Skeletal muscle tissue (tissue), 4 donors: ENCODE data around the gene IKBKE. TPM values are rescaled to one million over a fixed set of nuclear protein-coding genes. Genes with fewer than 3 reads are reported as not detected.

Experiments used
- H3K27ac ChIP-seq: one replicate; pipeline ENCODE4 v1.7.0; 2013; ENCODE audit warnings: mild to moderate bottlenecking, low read depth, low read length, inconsistent platforms
- H3K27me3 ChIP-seq, 3 donors: one replicate each; pipeline ENCODE4 v1.7.0; 2013; ENCODE audit warnings: low read length in 3 of 3; ENCODE audit not compliant: control insufficient read depth in 3 of 3, insufficient read depth in 3 of 3
- H3K36me3 ChIP-seq, 3 donors: one replicate each; pipeline ENCODE4 v1.7.0; 2013; ENCODE audit warnings: low read length in 3 of 3; ENCODE audit not compliant: control insufficient read depth in 3 of 3, insufficient read depth in 3 of 3
- H3K4me1 ChIP-seq, 3 donors: one replicate each; pipeline ENCODE4 v1.7.0; 2013; ENCODE audit warnings: low read length in 3 of 3, mild to moderate bottlenecking in 3 of 3; ENCODE audit not compliant: control insufficient read depth in 3 of 3, insufficient read depth in 3 of 3
- H3K4me3 ChIP-seq, 3 donors: one replicate each; pipeline ENCODE4 v1.7.0; 2013; ENCODE audit warnings: low read length in 3 of 3
- H3K9ac ChIP-seq, 3 donors: one replicate each; pipeline ENCODE4 v1.7.0; 2013; ENCODE audit warnings: low read length in 3 of 3, mild to moderate bottlenecking in 3 of 3, moderate library complexity in 2 of 3, low read depth in 1 of 3
- H3K9me3 ChIP-seq, 3 donors: one replicate each; pipeline ENCODE4 v1.7.0; 2013; ENCODE audit warnings: low read length in 3 of 3; ENCODE audit not compliant: control insufficient read depth in 3 of 3
- total RNA-seq: library from RNA; depleted of rRNA; stranded (reverse); fragments of >200 nt; gene quantifications from one replicate; pipeline ENCODE4 v1.2.3, GENCODE V29; 2014
- donor health status: Osteomylitis.

Gene IKBKE
- total RNA-seq, 1 donor from 2014 or later = 2.6 TPM

DNA sequence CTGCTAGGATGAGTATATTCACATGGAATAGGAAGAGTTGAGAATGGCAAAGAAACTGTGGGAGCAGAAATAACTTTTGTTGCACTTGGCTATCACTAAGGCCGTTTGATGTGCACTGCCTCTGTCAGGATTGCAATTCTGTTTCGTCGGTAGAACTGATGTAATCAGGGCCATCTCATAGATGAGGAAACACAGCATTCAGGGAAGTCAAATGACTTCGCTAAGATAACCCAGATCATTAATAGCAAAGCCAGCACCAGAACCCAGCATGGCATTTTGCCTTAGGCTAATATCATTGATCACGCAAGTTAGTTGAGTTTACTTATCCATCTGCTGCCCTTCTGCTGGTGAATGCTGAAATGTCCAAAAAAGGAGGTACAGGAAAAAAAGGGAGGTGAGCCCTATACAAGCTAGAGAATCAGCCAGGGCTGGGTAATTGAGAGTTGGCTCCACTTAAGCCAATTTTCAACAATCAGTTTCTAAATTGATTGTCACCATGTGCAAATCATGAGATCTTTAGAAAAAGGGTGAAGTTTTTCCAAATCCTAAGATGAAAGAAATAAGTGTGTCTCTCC, 44.6 kb downstream of the IKBKE start:
- H3K9ac ChIP-seq = no peak overlapping the region
- H3K4me1 ChIP-seq = peaks cover 5 to 14% (median 8%) of the 10 kb centered on the region in 3 donors
- no peaks in the 10 kb centered on the region for H3K36me3 ChIP-seq
- H3K4me3 ChIP-seq = no peak overlapping the region
- H3K27me3 ChIP-seq = peaks cover 3 to 21% (median 3%) of the 10 kb centered on the region in 3 donors
- no peaks in the 10 kb centered on the region for H3K9me3 ChIP-seq
- H3K27ac ChIP-seq = no peak overlapping the region

DNA sequence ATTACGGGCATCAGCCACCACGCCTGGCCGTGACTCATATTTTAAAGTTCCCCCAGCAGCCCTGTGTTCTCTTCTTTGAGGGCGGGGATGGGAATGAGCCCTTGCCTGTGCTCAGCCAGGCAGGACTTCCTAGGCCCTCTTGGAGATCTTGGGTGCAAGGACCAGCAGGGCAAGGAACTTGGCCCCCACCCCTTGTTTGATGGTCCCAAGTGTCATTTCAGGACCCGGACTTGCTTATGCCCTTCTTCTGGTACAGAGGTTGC, 46.4 kb downstream of the IKBKE start:
- H3K4me1 ChIP-seq = peaks cover 5 to 14% (median 8%) of the 10 kb centered on the region in 3 donors
- no peak overlapping the region for H3K4me3 ChIP-seq
- no peaks in the 10 kb centered on the region for H3K36me3 ChIP-seq

DNA sequence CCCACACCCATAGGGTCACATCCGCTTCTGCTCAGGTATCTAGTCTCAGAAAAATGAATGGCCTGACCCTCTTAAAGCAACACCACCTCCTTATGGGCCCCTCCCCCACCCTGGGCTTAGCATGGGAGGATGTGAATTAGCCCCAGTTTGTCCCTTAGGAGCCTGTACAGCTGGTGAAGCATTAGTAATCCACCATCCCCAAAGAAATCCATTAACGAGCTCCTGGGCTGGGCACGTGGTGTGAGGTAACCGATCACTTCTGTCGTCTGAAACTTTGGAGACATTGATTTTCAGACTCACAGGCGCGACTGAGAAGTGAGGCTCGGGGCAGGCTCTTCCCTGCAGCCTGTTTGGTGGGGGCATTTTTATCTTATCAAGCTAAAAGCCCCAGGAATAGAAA, 47.5 kb downstream of the IKBKE start:
- Histone ChIP-seq H3K9me3 (no peaks in the 10 kb centered on the region), H3K4me3 (no peak overlapping the region), H3K27me3 (peaks cover 0 to 10% (median 3%) of the 10 kb centered on the region in 3 donors), H3K36me3 (no peaks in the 10 kb centered on the region), H3K27ac (no peak overlapping the region), H3K9ac (no peak overlapping the region), H3K4me1 (peaks cover 5 to 12% (median 8%) of the 10 kb centered on the region in 3 donors)

More for the DNA sequence above, 46.4 kb downstream of the IKBKE start:
- peaks cover 3 to 10% (median 3%) of the 10 kb centered on the region in 3 donors for H3K27me3 ChIP-seq
- H3K9ac ChIP-seq = no peak overlapping the region
- no peak overlapping the region for H3K27ac ChIP-seq
- H3K9me3 ChIP-seq = no peaks in the 10 kb centered on the region

DNA sequence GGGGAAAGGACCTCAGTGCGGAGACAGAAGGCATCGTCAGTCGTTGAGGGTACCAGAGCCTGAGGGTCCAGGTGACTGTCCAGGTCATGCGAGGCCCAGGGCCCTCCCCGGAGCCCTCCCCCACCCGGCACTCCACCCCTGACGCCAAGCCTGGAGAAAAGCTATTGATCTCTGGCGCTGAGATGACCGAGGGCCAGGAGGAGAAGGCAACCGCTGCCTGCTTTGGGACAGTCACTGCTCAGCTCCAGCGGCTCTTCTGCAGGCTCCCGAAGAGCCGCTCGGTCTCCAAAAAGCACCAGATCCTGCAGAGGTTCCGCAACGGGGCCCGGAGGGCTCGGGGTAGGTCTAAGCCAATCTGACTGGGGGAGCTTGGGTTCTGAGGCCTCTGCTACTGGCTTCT, 47.9 kb downstream of the IKBKE start:
- no peak overlapping the region for H3K9ac ChIP-seq
- H3K27ac ChIP-seq = no peak overlapping the region
- peaks cover 2 to 9% (median 5%) of the 10 kb centered on the region in 3 donors for H3K4me1 ChIP-seq
- H3K27me3 ChIP-seq = peaks cover 0 to 7% (median 3%) of the 10 kb centered on the region in 3 donors
- H3K36me3 ChIP-seq = no peaks in the 10 kb centered on the region
- H3K4me3 ChIP-seq = no peak overlapping the region
- no peaks in the 10 kb centered on the region for H3K9me3 ChIP-seq

DNA sequence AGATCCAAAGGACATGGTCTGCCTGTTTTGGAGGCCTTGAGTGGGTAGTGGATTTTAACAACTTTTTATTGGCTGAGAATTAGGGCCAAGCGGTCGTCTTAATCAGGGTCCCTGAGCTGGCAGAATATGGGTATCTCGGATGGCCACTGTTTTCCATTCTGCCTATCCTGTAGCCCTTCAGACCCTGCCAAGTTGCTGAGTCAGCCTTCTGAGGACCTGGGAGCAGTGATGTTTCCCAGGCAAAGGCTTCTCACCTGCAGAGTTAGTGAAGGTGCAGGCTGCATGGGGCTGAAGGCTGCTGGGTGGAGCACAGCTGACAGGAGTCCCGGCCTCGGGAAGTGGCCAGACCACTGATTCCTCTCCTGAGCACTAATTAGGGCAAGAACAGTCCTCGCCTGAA, 48.5 kb downstream of the IKBKE start:
- H3K27ac ChIP-seq = no peak overlapping the region
- H3K9me3 ChIP-seq = no peaks in the 10 kb centered on the region
- no peak overlapping the region for H3K4me3 ChIP-seq
- no peaks in the 10 kb centered on the region for H3K36me3 ChIP-seq
- H3K27me3 ChIP-seq = peaks cover 0 to 5% (median 3%) of the 10 kb centered on the region in 3 donors
- no peak overlapping the region for H3K9ac ChIP-seq
- H3K4me1 ChIP-seq = peaks cover 0 to 4% (median 2%) of the 10 kb centered on the region in 3 donors

DNA sequence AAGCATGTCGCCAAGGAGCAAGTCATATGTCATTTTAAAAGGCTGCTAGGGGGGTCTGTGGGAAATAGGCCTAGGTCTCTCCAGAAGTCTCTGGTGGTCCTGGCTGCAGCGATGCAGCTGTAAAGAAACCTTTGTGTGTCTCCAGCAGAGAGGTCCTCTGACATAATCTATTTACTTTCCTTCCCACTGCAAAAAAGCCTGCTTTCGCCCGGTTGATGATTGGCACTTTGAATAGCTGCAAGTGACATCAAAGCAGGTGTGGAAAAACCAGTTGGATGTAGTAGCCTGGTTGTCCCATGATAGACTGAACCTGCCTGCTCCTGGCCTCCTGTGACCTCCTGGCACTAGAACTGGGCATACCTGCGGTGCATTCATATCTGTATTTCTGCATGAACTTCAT, 50.9 kb downstream of the IKBKE start:
- Histone ChIP-seq H3K36me3 (no peaks in the 10 kb centered on the region), H3K4me1 (no peaks in the 10 kb centered on the region), H3K27ac (no peak overlapping the region), H3K27me3 (peaks cover 0 to 5% (median 3%) of the 10 kb centered on the region in 3 donors), H3K9ac (no peak overlapping the region), H3K4me3 (no peak overlapping the region), H3K9me3 (no peaks in the 10 kb centered on the region)

GRCh38 chr1:206521694-206522402, 51.6 kb downstream of the IKBKE start:
- Histone ChIP-seq H3K27me3 (peaks cover 0 to 5% (median 1%) of the 10 kb centered on the region in 3 donors), H3K9ac (no peak overlapping the region), H3K4me1 (no peaks in the 10 kb centered on the region), H3K36me3 (no peaks in the 10 kb centered on the region), H3K4me3 (no peak overlapping the region), H3K27ac (no peak overlapping the region), H3K9me3 (no peaks in the 10 kb centered on the region)

- H3K36me3 ChIP-seq = no peaks in the 10 kb centered on the region
- H3K27ac ChIP-seq = no peak overlapping the region
- H3K9ac ChIP-seq = no peak overlapping the region
- no peak overlapping the region for H3K4me3 ChIP-seq
- H3K9me3 ChIP-seq = no peaks in the 10 kb centered on the region
- no peaks in the 10 kb centered on the region for H3K27me3 ChIP-seq
- no peaks in the 10 kb centered on the region for H3K4me1 ChIP-seq
Observed at GRCh38 chr1:206524739-206525364, 54.6 kb downstream of the IKBKE start.

- no peak overlapping the region for H3K4me3 ChIP-seq
- no peaks in the 10 kb centered on the region for H3K4me1 ChIP-seq
- no peak overlapping the region for H3K27ac ChIP-seq
- no peaks in the 10 kb centered on the region for H3K36me3 ChIP-seq
- H3K9me3 ChIP-seq = no peaks in the 10 kb centered on the region
- no peak overlapping the region for H3K9ac ChIP-seq
- no peaks in the 10 kb centered on the region for H3K27me3 ChIP-seq
Observed at GRCh38 chr1:206526064-206526911, 56.0 kb downstream of the IKBKE start.
